Measurements from ENCODE around the gene MROH2A. TPM values are rescaled to one million over a fixed set of nuclear protein-coding genes. Genes with fewer than 3 reads are reported as not detected.

MROH2A gene
- total RNA-seq, 1 donor from 2014 or later: not detected

GRCh38 chr2:233853353-233853752 lies 75.2 kb downstream of the MROH2A start:
- H3K27ac Mint-ChIP-seq: peak overlapping the region; percentile 43
- TF ChIP-seq CTCF (conservative IDR thresholded peaks at IDR 0.05): no peak
- H3K4me3 Mint-ChIP-seq: peak overlapping the region; percentile 99
- H3K9me3 Mint-ChIP-seq: no peaks in the 10 kb centered on the region
- peaks cover 22% of the 10 kb centered on the region for H3K4me1 Mint-ChIP-seq (ENCODE audit: unreplicated experiment)
- DNase-seq (ENCODE audit: extremely low spot score, unreplicated experiment): no peak
- H3K36me3 Mint-ChIP-seq: peaks cover 14% of the 10 kb centered on the region
- no peaks in the 10 kb centered on the region for H3K27me3 Mint-ChIP-seq

GRCh38 chr2:233853883-233854240 lies 75.7 kb downstream of the MROH2A start:
- peaks cover 22% of the 10 kb centered on the region for H3K4me1 Mint-ChIP-seq (ENCODE audit: unreplicated experiment)

GRCh38 chr2:233854241-233854981 lies 76.3 kb downstream of the MROH2A start, which contains the start of gene HJURP:
Gene HJURP, minus strand, starts transcription at chr2:233854535. Its CDS starts 35 bp downstream, at chr2:233854500.
- TF ChIP-seq CTCF (conservative IDR thresholded peaks at IDR 0.05): no peak
- peak; percentile 91 for DNase-seq (ENCODE audit: extremely low spot score, unreplicated experiment)
- Mint-ChIP-seq H3K4me3 (peak within 1 kb of the TSS; percentile 99), H3K36me3 (peaks cover 10% of the 10 kb centered on the region), H3K27ac (peak within 1 kb of the TSS; percentile 92), H3K4me1 (ENCODE audit: unreplicated experiment) (peaks cover 22% of the 10 kb centered on the region), H3K9me3 (no peaks in the 10 kb centered on the region), H3K27me3 (no peaks in the 10 kb centered on the region)

More at GRCh38 chr2:233853883-233854240, 75.7 kb downstream of the MROH2A start:
- no peak for DNase-seq (ENCODE audit: extremely low spot score, unreplicated experiment)
- TF ChIP-seq CTCF (conservative IDR thresholded peaks at IDR 0.05): no peak
- H3K27ac Mint-ChIP-seq: peak overlapping the region; percentile 92
- H3K36me3 Mint-ChIP-seq: peaks cover 14% of the 10 kb centered on the region
- peak overlapping the region; percentile 99 for H3K4me3 Mint-ChIP-seq
- no peaks in the 10 kb centered on the region for H3K27me3 Mint-ChIP-seq
- H3K9me3 Mint-ChIP-seq: no peaks in the 10 kb centered on the region

GRCh38 chr2:233855345-233855744 lies 77.2 kb downstream of the MROH2A start:
- Mint-ChIP-seq H3K4me3 (peak overlapping the region; percentile 99), H3K4me1 (ENCODE audit: unreplicated experiment) (peaks cover 22% of the 10 kb centered on the region), H3K9me3 (no peaks in the 10 kb centered on the region), H3K27me3 (no peaks in the 10 kb centered on the region), H3K36me3 (peaks cover 10% of the 10 kb centered on the region), H3K27ac (no peak overlapping the region)
- TF ChIP-seq CTCF (conservative IDR thresholded peaks at IDR 0.05): no peak
- DNase-seq (ENCODE audit: extremely low spot score, unreplicated experiment): no peak

GRCh38 chr2:233856184-233856583 lies 78.1 kb downstream of the MROH2A start:
- Mint-ChIP-seq H3K4me1 (ENCODE audit: unreplicated experiment) (peaks cover 22% of the 10 kb centered on the region), H3K4me3 (peak overlapping the region; percentile 67), H3K36me3 (peaks cover 10% of the 10 kb centered on the region), H3K27ac (no peak overlapping the region), H3K27me3 (no peaks in the 10 kb centered on the region), H3K9me3 (no peaks in the 10 kb centered on the region)
- no peak for DNase-seq (ENCODE audit: extremely low spot score, unreplicated experiment)
- TF ChIP-seq CTCF (conservative IDR thresholded peaks at IDR 0.05): no peak
